Neuronal stem cell (in vitro differentiated cells): Measurements from ENCODE around the gene CUTA.

Experiments used
- DNase-seq: peaks from one replicate; pipeline ENCODE4 v3.0.0-alpha.2; 2013; ENCODE audit warnings: low spot score
- H2AFZ ChIP-seq: one replicate; pipeline ENCODE4 v1.6.1; 2013; ENCODE audit warnings: mild to moderate bottlenecking, low read length, inconsistent platforms
- H2AK5ac ChIP-seq: 2 replicates; pipeline ENCODE4 v1.6.1; 2013; ENCODE audit warnings: low read depth, mild to moderate bottlenecking, inconsistent platforms, low read length, moderate library complexity, mixed read lengths
- H2BK120ac ChIP-seq: 2 replicates; pipeline ENCODE4 v1.6.1; 2013; ENCODE audit warnings: low read depth, mild to moderate bottlenecking, inconsistent platforms, low read length, moderate library complexity, mixed read lengths
- H2BK12ac ChIP-seq: one replicate; pipeline ENCODE4 v1.6.1; 2013; ENCODE audit warnings: low read length, inconsistent platforms
- H2BK15ac ChIP-seq: 2 replicates; pipeline ENCODE4 v1.6.1; 2013; ENCODE audit warnings: mild to moderate bottlenecking, low read length, inconsistent platforms, mixed read lengths
- H2BK5ac ChIP-seq: one replicate; pipeline ENCODE4 v1.6.1; 2013; ENCODE audit warnings: inconsistent platforms, mild to moderate bottlenecking, low read length, moderate library complexity
- H3K14ac ChIP-seq: one replicate; pipeline ENCODE4 v1.6.1; 2013; ENCODE audit warnings: low read length, inconsistent platforms
- H3K18ac ChIP-seq: 2 replicates; pipeline ENCODE4 v1.6.1; 2013; ENCODE audit warnings: low read length, inconsistent platforms
- H3K23ac ChIP-seq: 2 replicates; pipeline ENCODE4 v1.6.1; 2013; ENCODE audit warnings: low read depth, mild to moderate bottlenecking, mixed read lengths, low read length, inconsistent platforms; ENCODE audit not compliant: poor library complexity
- H3K27ac ChIP-seq: replicated peaks from 3 replicates; pipeline ENCODE4 v1.5.1; 2013; ENCODE audit warnings: low read length, inconsistent platforms
- H3K27me3 ChIP-seq, 3 experiments: 2 replicates each; pipeline ENCODE4 v1.6.1; 2013; ENCODE audit warnings: low read length in 3 of 3, mild to moderate bottlenecking in 2 of 3, inconsistent platforms in 1 of 3, low read depth in 1 of 3, mixed read lengths in 1 of 3, moderate library complexity in 1 of 3; ENCODE audit not compliant: control insufficient read depth in 3 of 3, insufficient read depth in 3 of 3
- H3K36me3 ChIP-seq, 2 donors: replicated peaks in 1 of 2; 2 replicates each; pipeline ENCODE4 v1.6.1; 2013; ENCODE audit warnings: low read length in 2 of 2; ENCODE audit not compliant: control insufficient read depth in 2 of 2, insufficient read depth in 2 of 2
- H3K4ac ChIP-seq: 2 replicates; pipeline ENCODE4 v1.6.1; 2013; ENCODE audit warnings: inconsistent platforms, mild to moderate bottlenecking, low read length, moderate library complexity
- H3K4me1 ChIP-seq, 2 donors: 1 replicate in 1 of 2; 2 replicates in 1 of 2; pipeline ENCODE4 v1.6.1; 2013; ENCODE audit warnings: low read length in 2 of 2, low read depth in 1 of 2; ENCODE audit not compliant: control insufficient read depth in 2 of 2, insufficient read depth in 1 of 2
- H3K4me2 ChIP-seq: one replicate; pipeline ENCODE4 v1.6.1; 2013; ENCODE audit warnings: mild to moderate bottlenecking, low read length, inconsistent platforms; ENCODE audit not compliant: insufficient read depth, poor library complexity, severe bottlenecking
- H3K4me3 ChIP-seq, 2 donors: 2 replicates each; pipeline ENCODE4 v1.5.1; 2013; ENCODE audit warnings: low read length in 2 of 2, mild to moderate bottlenecking in 2 of 2, inconsistent platforms in 1 of 2, moderate library complexity in 1 of 2
- H3K79me1 ChIP-seq: one replicate; pipeline ENCODE4 v1.6.1; 2013; ENCODE audit warnings: low read depth, mild to moderate bottlenecking, inconsistent platforms, low read length, moderate library complexity
- H3K9ac ChIP-seq: one replicate; pipeline ENCODE4 v1.6.1; 2013; ENCODE audit warnings: mild to moderate bottlenecking, low read depth, low read length, inconsistent platforms; ENCODE audit not compliant: poor library complexity
- H3K9me3 ChIP-seq, 2 donors: replicated peaks in 1 of 2; 2 replicates each; pipeline versions ENCODE3 to v1.6.1; 2013; ENCODE audit warnings: low read length in 2 of 2, mild to moderate bottlenecking in 2 of 2, inconsistent platforms in 1 of 2, low read depth in 1 of 2, mixed read lengths in 1 of 2, moderate library complexity in 1 of 2; ENCODE audit not compliant: control insufficient read depth in 2 of 2, insufficient read depth in 1 of 2
- H4K8ac ChIP-seq: one replicate; pipeline ENCODE4 v1.6.1; 2013; ENCODE audit warnings: low read depth, mild to moderate bottlenecking, inconsistent platforms, low read length, moderate library complexity
- H4K91ac ChIP-seq: one replicate; pipeline ENCODE4 v1.6.1; 2013; ENCODE audit warnings: low read length, low read depth, mild to moderate bottlenecking, inconsistent platforms; ENCODE audit not compliant: poor library complexity
- WGBS, 2 donors: extraction: QIAGEN DNeasy Blood & Tissue Kit; methylation state at CpG; one replicate each; pipeline ENCODE4 v1.1.7; 2013; ENCODE audit warnings: missing lambda C conversion rate in 2 of 2, mixed read lengths in 1 of 2; ENCODE audit not compliant: insufficient read length in 2 of 2, insufficient replicate concordance in 1 of 2; ENCODE audit errors: extremely low coverage in 2 of 2; 5-methylcytosine and 5-hydroxymethylcytosine counted together

CUTA gene

GRCh38 chr6:33411632-33412005 is 6.3 kb downstream of the CUTA start:
- H3K14ac ChIP-seq: no peak overlapping the region
- H2BK15ac ChIP-seq: no peak overlapping the region
- peaks cover 41 to 73% of the 10 kb centered on the region in 2 donors for H3K36me3 ChIP-seq
- no peak overlapping the region for H3K4ac ChIP-seq
- H3K27ac ChIP-seq: no peak overlapping the region
- H3K4me3 ChIP-seq: peak overlapping the region; percentile 66 to 92
- no peak overlapping the region for H3K9ac ChIP-seq
- no peak overlapping the region for H4K91ac ChIP-seq
- WGBS, 2 donors: no CpG with 5 or more reads among the region's 6 CpGs
- no peak overlapping the region for H2AK5ac ChIP-seq
- no peaks in the 10 kb centered on the region for H3K9me3 ChIP-seq
- H3K23ac ChIP-seq: no peak overlapping the region
- no peak overlapping the region for H2BK5ac ChIP-seq
- no peak for DNase-seq
- H3K4me1 ChIP-seq: peaks cover 6 to 11% of the 10 kb centered on the region in 2 donors
- no peak overlapping the region for H3K18ac ChIP-seq
- no peak overlapping the region for H2BK12ac ChIP-seq
- no peak overlapping the region for H4K8ac ChIP-seq
- H2AFZ ChIP-seq: no peak overlapping the region
- no peaks in the 10 kb centered on the region for H3K27me3 ChIP-seq
- H3K4me2 ChIP-seq: peak overlapping the region; percentile 73
- no peaks in the 10 kb centered on the region for H3K79me1 ChIP-seq
- no peak overlapping the region for H2BK120ac ChIP-seq

- Histone ChIP-seq H4K91ac (no peak within 1 kb of the TSS), H3K27ac (peak within 1 kb of the TSS; percentile 98), H3K14ac (no peak within 1 kb of the TSS), H4K8ac (no peak within 1 kb of the TSS), H2BK12ac (no peak within 1 kb of the TSS), H3K4me3 (peak within 1 kb of the TSS; percentile 66 to 92), H2BK120ac (no peak within 1 kb of the TSS), H3K9ac (peak within 1 kb of the TSS; percentile 91), H3K4ac (no peak within 1 kb of the TSS), H2AFZ (peak within 1 kb of the TSS; percentile 88), H3K4me2 (peak within 1 kb of the TSS; percentile 73), H2AK5ac (peak within 1 kb of the TSS; percentile 77), H3K27me3 (no peaks in the 10 kb centered on the region), H2BK15ac (peak within 1 kb of the TSS; percentile 49), H3K23ac (peak within 1 kb of the TSS; percentile 97), H3K79me1 (no peaks in the 10 kb centered on the region), H3K9me3 (no peaks in the 10 kb centered on the region), H3K4me1 (peaks cover 3 to 7% of the 10 kb centered on the region in 2 donors), H3K18ac (peak within 1 kb of the TSS; percentile 98), H3K36me3 (peaks cover 44 to 73% of the 10 kb centered on the region in 2 donors), H2BK5ac (peak within 1 kb of the TSS; percentile 79)
- DNase-seq: no peak
- no CpG with 5 or more reads among the region's 67 CpGs for WGBS, 2 donors
These were observed 6.9 kb downstream of the CUTA start, which contains the start of gene PHF1 for GRCh38 chr6:33410711-33411631. Gene PHF1 (plus strand): TSS chr6:33411014. CDS start chr6:33412264, 1,250 bp downstream.

GRCh38 chr6:33410050-33410710 is 7.7 kb downstream of the CUTA start:
- Histone ChIP-seq H3K9me3 (no peaks in the 10 kb centered on the region), H3K27ac (peak overlapping the region; percentile 98), H3K23ac (peak overlapping the region; percentile 97), H3K4ac (no peak overlapping the region), H2BK120ac (no peak overlapping the region), H2BK12ac (no peak overlapping the region), H3K18ac (peak overlapping the region; percentile 69), H3K4me1 (peaks cover 3 to 4% of the 10 kb centered on the region in 2 donors), H4K8ac (no peak overlapping the region), H3K27me3 (no peaks in the 10 kb centered on the region), H2AFZ (peak overlapping the region; percentile 88), H3K36me3 (peaks cover 45 to 73% of the 10 kb centered on the region in 2 donors), H3K79me1 (no peaks in the 10 kb centered on the region), H3K9ac (peak overlapping the region; percentile 78), H2BK15ac (no peak overlapping the region), H3K4me2 (peak overlapping the region; percentile 66), H3K14ac (no peak overlapping the region), H4K91ac (no peak overlapping the region), H2BK5ac (peak overlapping the region; percentile 79), H2AK5ac (no peak overlapping the region), H3K4me3 (peak overlapping the region; percentile 66 to 78)
- DNase-seq: peak; percentile 99
- WGBS, 2 donors: no CpG with 5 or more reads among the region's 65 CpGs
